OCI-M2 (cell line): ENCODE data around the gene ZBTB16.

Experiments
- DNase-seq: peaks from one replicate; lab custom pipeline; 2025; ENCODE audit not compliant: unreplicated experiment; lab: John Stamatoyannopoulos, UW

Gene ZBTB16

DNA sequence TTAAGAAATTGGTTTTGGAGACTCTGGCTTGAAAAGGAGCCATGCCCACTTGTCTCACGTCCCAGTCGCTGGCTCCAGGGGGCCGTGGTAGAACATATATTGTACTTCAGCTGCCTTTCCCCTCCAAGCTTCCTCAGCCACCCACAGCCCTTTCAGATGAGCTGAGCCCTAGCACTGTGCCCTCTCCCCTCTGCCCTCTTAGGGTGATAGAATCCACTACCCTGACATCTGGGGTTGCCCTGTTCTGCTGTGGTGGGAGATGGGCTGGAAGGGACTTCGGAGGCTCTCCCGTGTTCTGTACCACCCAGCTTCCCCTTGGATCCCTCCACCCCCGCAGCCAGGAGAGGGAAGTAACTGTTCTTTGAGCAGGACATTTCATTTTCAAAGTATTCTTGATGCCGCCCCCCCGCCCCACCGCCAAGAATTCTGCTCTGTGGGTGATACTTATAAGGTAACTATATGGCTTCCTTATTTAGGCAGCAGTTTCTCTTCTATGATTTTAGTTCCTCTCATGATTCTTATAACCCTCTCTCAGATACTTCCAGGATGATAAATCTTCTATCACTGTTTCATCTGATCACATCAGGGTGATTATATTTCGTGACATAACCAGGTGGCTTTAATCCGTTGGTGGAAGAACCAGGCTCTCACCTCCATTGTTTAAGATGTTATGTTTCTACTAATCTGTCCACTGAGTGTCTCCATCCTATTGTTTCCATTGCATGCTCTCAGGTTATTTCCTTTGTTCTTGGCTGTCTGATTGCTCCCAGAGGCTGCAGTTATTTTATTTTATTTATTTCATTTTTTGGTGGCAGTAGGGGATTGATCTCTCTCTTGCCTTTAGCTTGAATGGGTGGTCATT, 24.1 kb downstream of the ZBTB16 start:
- DNase-seq: no peak

DNA sequence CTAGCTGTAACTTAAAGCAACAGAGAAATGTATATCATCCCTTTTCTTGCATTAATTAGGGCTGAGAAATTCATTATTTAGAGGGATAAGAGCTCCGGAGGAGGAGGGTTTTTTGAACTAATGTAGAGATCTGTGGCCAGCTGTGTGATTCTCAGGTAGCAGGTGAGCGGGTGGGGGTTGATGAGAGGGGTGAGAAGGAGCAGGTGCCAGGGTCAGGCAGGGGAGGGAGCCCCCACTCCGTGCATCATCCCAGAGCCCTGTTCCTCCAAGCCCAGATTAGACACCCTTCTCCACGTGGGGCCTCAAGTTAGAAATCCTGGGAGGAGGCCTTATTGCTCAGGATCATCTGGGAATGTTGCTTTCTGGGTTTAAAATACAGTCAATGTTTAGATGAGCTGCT, 24.9 kb downstream of the ZBTB16 start:
- DNase-seq: no peak

DNA sequence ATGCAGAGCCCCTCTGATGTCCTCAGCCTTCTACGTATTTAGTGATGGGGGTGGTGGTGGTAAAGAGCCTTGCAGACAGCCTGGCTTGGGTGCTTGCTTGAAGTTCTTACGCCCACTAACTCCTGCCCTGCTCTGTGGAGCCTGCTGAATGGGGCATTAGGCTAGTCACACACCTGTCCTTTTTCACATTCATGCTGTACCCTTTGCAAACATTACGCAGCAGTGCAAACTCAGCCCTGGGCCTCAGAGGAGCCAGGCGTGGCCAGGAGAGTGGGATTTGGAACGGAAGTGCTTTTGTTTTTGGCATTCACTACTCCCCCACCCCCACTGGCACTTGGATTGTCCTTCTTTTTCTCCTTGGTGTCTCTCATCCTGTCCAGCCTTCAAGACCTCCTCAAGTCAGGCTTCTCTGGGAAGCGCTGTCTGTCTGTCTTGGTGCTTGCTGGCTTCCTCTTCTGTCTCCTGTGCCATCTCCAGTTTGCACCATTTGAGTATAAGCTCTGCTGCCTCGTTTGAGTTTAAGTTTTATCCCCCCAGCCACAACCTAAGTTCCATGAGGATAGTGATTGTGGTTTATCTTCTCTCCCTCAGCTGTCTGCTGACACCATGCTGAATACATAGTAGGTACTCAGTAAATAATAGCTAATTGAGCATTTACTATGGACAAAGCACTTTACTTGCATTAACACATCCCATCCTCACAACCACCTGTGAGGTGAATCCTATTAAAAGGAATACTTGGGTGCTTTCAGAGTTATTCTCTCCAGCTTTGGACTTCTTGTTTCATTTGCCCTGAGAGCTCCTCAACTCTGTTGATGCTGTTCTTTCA, 26.7 kb downstream of the ZBTB16 start:
- DNase-seq: no peak

DNA sequence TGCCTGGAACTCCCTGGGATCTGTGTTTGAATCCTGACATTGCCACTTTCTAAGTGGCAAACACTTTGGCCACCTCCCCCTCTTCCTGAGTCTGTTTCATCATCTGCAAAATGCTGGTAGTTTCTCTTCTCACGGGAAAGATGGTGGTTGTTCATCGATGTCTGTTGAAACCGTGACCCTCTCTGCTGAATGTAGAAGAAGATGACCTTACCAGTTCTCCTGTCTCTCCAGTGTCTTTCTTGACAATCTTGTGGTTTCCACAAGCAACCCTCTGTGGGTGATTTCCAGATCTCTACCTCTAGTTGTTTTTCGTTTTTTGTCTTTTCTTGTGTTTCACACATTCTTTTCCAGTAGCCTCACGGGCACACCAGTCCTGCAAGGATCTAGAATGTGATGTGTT, 27.5 kb downstream of the ZBTB16 start:
- DNase-seq: no peak

DNA sequence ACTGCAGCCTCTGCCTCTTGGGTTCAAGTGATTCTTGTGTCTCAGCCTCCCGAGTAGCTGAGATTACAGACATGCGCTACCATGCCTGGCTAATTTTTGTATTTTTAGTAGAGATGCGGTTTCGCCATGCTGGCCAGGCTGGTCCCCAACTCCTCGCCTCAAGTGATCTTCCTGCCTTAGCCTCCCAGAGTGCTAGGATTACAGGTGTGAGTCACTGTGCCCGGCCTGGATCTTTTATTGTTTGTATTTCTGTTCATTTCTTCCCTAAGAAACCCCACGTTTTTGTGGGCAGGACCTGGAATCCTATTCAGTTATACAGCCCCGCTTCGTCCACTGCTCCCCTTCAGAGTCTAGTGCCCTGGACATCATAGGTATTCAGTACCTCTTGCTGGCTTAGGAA, 28.7 kb downstream of the ZBTB16 start:
- DNase-seq: no peak

DNA sequence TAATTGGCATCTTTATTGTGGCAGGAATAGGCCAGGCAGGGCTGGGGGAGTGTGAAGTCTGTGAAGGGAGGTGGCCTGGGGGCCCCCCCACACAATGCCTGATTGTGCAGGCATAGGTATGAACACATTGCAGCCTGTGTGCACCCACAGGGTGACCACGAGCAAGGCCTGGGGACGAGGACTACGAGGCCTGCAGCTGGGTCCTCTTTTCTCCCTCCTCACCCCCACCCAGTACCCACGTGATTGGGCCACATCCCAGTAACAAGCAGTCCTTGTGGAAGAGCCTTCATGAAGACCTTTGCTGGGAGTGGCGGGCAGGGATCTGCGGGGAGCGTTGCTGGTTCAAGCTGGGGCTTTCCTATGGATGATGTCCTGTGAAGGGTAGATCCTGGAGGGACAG, 29.3 kb downstream of the ZBTB16 start:
- DNase-seq: no peak

DNA sequence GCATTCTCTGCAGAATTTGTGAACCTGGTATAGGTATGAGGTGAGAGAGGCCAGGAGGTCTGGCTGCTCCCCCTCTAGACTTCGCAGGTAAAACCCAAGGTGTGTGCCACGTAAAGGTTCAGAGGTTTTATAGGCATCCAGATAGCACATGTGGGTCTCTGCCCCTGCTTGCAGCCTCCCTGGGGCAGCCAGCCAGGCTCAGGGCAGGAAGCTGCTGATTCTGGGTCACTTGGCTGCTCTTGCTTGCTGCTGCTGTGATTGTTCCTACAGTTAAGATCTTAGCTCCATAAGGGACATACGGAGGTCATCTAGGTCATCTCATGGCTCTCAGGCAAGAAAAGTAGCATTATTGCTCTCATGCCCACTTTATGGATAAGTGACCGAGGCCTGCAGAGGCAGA, 30.2 kb downstream of the ZBTB16 start:
- no peak for DNase-seq

DNA sequence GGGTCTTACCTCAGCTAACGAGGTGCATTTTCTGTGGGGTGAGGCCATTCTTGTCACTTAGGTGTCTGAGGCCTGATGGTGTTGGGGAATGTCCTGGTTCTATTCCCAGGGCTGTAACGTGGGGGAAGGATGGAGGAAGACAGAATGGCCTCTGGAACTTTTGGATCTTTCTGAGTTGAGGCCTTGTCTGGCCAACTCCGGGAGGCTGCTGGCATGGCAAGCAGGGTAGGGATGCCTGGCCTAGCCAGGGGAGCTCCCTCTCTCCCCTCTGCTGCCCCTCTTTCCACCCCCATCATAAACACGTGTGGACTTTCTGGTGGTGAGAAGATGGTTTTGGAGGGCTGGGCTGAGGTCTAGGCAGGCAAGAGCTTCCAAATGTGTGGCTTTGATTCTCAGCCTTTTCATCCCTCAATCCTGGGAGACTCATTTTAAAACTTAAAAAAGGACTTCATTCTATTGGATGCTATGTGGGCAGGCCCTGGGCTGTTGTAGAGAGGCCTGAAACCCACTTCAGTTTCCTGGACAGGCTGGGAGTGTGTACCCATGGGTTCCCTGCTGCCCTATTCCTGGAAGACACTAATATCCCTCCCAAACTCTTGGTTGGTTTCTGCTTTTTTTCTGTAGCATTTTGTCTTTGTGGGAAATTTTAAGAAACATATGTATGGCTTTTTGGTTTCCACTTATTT, 30.9 kb downstream of the ZBTB16 start:
- no peak for DNase-seq

DNA sequence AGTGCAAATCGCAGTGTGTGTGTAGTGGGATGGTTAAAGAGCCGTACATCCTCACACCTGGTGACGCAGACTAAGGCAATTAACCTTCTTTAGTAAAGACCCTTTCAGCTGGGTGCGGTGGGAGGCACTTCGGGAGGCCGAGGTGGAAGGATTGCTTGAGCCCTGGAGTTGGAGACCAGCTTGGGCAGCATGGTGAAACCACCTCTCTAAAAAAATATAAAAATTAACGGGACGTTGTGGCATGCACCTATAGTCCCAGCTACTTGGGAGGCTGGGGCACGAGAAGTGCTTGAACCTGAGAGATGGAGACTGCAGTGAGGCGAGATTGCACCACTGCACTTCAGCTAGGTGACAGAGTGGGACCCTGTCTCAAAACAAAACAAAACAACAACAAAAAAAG, 31.5 kb downstream of the ZBTB16 start:
- DNase-seq: no peak

DNA sequence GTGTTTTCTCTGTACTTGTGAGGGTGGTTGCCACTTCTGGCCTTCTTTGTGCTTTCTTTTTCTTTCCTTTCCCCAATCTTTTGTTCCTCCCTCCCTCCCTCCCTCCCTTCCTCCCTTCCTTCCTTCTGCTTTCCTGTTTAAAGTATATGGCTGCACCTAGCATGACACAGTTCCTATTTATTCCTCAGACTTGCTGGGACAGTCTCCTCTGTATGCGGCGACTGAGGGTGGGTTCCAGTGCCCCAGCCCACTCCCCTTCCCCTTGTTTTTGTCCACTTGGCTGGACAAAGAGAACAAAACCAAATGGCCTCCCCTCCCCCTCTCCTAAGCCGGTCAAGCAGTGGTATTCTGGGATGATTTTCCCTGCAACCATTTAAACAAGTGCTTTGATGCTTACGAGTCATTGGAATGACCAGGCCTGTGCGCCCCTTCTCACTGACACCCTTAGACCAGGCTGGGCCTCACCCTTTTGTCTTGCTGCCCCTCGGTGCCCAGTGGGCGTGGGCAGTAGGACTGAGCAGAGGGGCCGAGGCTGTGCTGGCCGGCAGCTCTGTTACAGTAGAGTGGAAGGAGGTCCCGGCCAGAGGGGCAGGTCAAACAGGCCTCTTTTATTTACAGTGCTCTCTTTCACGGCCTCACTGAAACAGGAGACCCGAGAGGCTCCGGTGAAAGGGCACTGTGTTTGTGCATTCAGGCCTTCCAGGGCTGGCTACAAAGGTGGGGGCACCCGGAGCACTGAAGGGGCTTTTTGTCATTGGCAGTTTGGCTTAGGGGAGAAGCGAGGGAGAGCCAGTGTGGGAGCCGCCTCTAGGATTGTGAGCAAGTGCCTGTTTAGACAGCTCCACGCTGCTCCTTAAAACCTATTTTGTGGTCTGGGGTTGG, 32.2 kb downstream of the ZBTB16 start:
- DNase-seq: no peak

DNA sequence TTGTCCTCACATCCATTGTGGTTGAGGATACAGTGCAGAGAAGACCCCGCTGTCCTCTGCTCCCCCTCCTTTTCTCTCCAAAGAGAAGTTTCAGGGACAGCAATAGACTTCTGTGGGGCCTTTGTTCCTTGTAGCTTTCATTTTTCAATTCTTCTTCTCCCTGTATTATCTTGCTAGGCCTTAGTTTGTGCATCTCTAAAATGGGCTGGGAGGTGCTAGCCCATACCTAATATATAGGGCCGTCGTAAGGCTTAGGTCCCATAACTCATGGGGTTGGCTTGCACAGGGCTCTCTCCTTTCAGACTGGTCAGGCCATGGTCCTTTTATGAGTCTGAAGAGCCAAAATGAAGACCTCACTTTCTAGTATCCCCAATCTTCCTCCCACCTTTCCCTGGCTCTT, 33.0 kb downstream of the ZBTB16 start:
- no peak for DNase-seq

DNA sequence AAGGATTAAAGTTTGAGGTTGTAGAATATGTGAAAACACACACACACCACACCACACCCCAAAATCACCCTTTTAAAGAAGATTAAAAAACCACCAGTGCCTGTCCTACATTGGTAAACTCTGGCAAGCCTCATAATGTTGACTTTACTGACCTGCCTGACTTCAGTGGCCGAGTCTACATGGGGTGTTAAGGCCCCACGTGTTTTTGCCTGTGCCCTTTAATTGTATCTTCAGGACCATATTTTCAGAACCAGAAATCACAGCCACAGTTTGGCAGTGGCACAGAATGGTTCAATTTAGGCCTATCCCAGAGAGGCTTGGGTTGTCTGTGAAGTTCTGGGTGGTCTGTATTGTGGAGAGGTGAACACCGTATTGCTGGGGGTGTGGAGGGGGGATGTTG, 33.4 kb downstream of the ZBTB16 start:
- no peak for DNase-seq

DNA sequence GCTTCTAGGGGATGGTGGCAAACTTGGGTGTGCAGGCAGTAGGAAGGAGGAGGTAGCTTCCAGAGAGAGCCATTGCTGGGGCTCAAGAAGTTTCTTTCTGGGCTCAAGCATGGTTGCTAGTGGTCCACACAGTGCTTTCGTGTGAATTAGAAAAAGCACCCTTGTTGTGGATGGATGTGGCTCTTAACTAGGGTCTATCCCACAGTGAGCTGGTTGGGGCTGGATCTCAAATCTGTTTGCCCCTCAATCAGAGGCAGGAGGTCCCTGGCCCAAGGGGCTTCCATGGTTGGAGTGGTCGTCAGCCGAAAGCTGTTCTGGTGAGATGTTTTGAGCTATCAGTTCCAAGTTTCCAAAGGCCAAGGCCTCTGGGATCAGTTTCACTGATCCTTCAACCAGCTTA, 35.0 kb downstream of the ZBTB16 start:
- no peak for DNase-seq

DNA sequence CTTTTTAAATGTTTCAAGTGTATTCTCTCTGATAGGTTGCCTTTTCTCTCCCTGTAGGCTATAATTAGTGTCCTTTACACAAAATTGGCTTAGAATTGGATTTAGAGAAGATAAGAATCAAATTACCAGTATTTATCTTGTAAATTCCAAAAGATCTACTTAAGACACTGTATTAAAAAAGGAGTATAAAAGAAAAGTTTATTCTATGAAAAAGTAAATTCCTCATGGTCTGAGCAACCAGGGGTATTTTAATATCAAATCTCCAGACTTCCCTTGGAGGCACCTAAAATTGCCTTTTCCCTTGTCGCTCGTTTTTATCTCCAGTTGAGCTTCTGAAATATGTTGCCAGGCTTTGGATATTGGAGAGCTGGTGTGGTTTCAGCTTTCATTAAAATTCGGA, 36.4 kb downstream of the ZBTB16 start:
- DNase-seq: no peak

DNA sequence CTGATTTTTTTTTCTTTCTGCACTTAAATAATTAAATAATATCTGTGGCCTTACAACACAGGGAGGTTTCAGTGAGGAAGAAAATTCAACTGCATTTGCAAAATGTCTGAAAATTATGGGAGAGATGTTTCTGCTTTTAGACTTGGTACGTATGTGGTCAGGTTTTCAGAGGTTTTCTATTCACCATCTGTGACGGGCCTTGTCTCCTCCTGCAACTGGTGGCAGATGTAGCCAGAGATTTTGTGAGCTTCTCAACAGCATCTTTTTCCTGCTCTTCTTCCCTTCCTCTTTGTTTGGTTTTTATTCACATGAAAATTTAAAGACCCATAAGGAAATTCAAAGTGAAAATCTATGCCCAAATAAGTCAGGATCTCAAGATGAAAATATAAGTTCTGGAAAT, 38.3 kb downstream of the ZBTB16 start:
- no peak for DNase-seq

DNA sequence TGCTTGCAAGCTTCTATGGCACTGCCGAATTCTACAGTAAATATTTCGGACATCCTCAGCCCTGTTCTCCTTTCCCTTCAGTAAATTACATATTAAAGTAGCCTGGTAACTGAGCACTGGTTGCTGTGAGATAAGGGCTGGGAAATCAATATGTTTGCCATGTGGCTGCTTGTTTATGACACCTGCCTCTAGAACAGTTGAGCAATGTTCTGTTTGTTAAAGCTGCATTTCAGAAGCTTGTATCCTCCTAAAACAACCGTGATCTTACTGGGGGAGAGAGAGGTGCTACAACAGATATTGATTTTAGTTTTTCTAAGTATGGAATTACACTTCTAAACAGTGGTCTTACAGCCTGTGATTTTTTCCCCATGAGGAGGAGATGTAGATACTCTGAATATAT, 39.4 kb downstream of the ZBTB16 start:
- DNase-seq: no peak

DNA sequence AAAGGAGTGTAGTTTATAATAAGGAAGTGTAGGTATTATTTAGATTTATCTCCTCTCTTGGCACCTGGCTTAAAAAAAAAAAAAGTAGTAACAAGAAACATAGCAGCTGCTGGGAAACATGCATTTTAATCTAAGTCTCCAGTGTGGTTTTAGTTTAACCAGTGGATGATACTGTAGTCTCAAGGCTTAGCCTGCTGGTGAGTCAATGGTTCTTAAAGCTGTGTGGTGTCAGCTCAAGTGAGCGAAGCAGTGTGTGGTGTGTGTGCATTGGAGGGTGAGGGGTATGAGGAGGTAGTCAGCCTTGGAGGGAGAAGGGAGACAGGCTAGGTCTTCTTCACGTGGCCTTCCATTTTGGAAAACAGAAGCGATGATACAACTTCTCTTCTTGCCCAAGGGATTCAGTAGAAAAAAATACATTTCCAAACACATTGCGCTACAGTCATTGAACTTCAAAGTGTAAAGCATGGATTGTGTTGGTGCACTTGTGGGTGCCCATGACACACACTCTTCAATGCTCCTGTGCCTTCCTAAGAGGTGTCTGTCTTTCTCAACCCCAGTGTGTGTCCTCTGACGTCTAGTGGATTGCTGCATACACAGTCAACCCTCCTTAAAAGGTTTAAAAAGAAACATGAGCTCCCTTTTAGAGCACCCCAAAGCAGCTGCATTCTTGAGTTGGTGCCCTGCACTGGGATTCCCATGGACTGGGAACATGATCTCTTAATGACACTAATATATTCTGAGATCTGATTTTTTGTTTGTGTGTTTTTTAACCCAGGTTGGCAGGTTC, 40.1 kb downstream of the ZBTB16 start:
- DNase-seq: no peak

DNA sequence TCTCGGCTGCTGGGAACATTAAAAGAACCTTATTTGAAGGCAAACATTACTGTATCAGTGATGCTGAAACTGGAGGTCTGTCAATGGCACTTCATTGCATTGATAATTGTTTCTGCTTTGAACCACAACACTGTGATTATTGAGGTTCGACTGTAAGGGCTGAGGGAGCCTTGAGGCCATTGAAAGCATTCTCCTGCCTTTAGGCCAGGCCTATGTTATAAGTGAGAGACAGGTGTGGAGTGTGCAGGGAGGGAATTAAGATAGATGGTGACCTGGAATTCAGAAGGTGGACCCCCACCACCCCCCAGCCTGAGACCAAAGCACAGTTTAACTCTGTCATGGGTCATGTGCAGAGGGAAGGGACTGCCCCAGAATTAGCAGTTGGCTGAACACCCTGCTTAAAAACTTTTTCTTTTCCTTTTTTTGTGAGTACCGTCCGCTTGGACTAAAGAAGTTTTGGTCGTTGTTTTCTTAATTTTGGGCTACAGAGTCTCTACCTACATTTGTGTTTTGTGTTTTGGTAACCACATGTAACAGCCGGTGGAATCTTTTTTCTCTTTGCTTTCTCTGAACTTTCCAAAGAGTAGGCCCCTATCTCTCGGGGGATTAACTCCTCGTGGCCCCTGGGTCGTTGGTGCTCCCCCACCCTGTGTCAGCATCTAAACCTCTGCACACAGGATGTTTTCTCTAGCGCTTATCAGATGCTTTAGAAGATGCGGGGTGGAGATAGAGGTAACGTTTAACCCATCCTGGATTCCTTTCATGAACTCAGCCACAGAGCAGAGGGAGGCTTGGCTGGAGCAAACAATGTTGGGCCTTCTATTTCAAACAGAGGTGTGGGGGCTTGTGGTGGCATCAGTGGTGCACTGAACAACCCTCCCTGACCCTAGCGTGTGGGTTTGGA, 43.7 kb downstream of the ZBTB16 start:
- no peak for DNase-seq

DNA sequence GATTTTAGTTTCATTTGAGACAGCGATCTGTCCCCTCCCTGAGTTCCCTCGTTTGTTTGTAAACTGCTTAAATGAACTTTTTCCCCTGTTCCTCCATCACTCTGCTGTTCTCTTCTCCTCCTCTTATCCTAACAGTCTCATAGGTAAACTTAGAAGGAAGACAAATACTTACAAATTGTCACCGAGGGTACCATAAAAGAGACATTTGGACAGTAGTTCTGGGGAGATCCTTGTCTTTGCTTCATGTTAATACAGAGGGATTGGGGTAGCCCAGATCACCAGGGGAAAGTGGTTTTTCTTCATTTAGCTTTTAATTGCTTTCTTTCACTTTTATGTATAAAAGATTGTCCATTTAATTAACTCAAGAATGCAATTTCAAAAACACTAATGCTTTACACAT, 46.1 kb downstream of the ZBTB16 start:
- no peak for DNase-seq
